Muscle layer of duodenum (tissue), 2 donors: ENCODE results near the gene KCNQ5.

Source experiments
- H3K27ac ChIP-seq: one replicate; pipeline ENCODE4 v1.7.0; 2013; ENCODE audit warnings: mild to moderate bottlenecking, low read length
- H3K27me3 ChIP-seq: one replicate; pipeline ENCODE4 v1.7.0; 2013; ENCODE audit warnings: low read depth, mild to moderate bottlenecking, control low read depth, low read length
- H3K36me3 ChIP-seq, 2 donors: one replicate each; pipeline ENCODE4 v1.7.0; 2013; ENCODE audit warnings: low read length in 2 of 2, control low read depth in 1 of 2, mild to moderate bottlenecking in 1 of 2; ENCODE audit not compliant: insufficient read depth in 2 of 2, control insufficient read depth in 1 of 2
- H3K4me1 ChIP-seq, 2 donors: one replicate each; pipeline ENCODE4 v1.7.0; 2013; ENCODE audit warnings: low read length in 2 of 2, mild to moderate bottlenecking in 2 of 2, control low read depth in 1 of 2, moderate library complexity in 1 of 2; ENCODE audit not compliant: insufficient read depth in 2 of 2, control insufficient read depth in 1 of 2
- H3K4me3 ChIP-seq, 2 donors: one replicate each; pipeline ENCODE4 v1.7.0; 2013; ENCODE audit warnings: low read length in 2 of 2, low read depth in 1 of 2, mild to moderate bottlenecking in 1 of 2
- H3K9me3 ChIP-seq, 2 donors: one replicate each; pipeline ENCODE4 v1.7.0; 2013; ENCODE audit warnings: low read length in 2 of 2, control low read depth in 1 of 2, mild to moderate bottlenecking in 1 of 2; ENCODE audit not compliant: control insufficient read depth in 1 of 2
- donor health status: healthy.

The KCNQ5 gene

DNA sequence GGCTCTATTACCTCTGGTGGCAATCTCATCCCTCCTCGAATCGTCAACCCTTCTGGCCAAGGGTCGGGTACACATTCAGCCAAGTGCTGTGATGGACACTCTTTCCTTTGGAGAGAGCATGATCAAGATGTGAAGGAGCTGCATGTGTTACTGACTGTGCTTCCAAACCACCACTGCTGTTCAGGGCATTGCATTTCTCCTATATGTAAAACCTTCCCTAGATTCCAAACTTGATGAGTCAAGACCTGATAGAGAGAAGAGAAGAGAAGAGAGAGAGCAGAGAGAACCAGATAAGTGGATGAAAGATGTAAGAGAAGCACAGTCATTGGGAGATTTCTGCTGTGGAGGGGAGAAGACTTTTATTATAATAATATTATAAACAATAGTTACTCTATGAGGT is 162.2 kb downstream of the KCNQ5 start:
- Histone ChIP-seq H3K9me3 (no peaks in the 10 kb centered on the region), H3K4me1 (no peaks in the 10 kb centered on the region), H3K36me3 (no peaks in the 10 kb centered on the region), H3K4me3 (no peak overlapping the region), H3K27me3 (no peaks in the 10 kb centered on the region), H3K27ac (no peak overlapping the region)

DNA sequence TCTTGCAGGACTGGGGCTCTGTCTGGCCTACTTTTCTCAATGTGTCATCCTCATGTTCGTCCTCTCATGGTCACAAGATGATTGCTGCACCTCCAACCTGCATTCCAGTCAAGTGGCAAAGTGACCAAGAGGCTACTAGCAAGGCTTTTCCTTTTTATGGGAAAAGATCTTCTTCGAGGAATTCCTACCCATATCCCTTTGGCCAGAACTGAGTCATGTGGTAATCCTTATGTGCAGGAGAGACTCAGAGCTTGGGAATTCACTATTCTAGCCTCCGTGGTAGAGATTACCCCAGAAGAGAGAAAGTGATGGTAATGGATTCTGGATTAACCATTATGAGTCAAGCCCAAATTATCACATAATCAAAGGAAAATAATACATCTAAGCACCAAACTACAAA is 162.7 kb downstream of the KCNQ5 start:
- H3K27ac ChIP-seq: no peak overlapping the region
- no peaks in the 10 kb centered on the region for H3K36me3 ChIP-seq
- no peaks in the 10 kb centered on the region for H3K9me3 ChIP-seq
- no peaks in the 10 kb centered on the region for H3K27me3 ChIP-seq
- no peaks in the 10 kb centered on the region for H3K4me1 ChIP-seq
- H3K4me3 ChIP-seq: no peak overlapping the region

DNA sequence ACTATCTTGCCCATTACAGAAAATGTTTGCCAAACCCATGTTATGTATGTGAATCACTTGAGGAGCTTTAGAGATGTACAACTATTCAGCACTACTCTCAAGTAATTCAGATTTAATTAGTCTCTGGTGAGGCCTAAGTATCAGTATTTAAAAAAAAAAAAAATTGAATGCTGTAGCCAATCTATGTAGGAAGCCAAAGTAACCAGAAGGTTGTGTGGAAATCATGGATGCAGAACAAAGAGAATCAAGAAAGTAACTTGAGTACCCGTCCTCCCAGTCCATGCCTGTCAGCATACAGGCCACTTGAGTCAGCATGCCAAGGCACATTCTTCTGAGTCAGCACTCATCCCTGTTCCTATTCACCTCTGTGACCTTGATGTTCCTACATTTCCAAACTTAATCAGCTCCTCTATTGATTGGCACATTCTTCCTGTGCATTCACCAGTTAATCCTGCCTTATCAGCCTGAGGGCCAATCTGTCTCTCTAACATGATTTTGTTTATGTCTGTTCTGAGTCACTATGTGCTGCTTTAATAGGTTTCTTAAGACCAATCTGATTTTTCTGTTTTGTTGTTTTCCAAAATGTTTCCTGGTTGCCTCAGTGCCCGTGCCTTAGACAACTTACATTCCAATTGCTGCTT is 165.6 kb downstream of the KCNQ5 start:
- H3K27me3 ChIP-seq: no peaks in the 10 kb centered on the region
- no peaks in the 10 kb centered on the region for H3K9me3 ChIP-seq

DNA sequence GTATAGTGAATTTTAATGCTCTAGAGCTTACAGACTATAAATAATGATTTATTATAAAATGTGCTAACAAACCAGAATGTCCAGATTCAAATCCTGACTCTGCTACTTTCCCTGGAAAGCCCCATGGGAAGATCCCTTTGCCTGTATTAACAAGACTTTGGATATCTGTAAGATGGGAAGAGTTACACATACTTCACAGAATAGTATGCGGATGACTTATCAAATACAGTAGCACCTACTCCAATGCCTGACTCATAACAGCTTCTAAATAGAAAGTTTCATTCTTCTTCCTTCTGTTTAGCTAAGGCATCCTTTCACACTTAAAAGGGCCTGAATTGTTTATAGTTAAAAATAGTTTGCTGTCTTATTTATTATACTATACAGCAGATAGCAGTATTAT is 166.3 kb downstream of the KCNQ5 start:
- H3K36me3 ChIP-seq: no peaks in the 10 kb centered on the region
- H3K9me3 ChIP-seq: no peaks in the 10 kb centered on the region
- no peak overlapping the region for H3K27ac ChIP-seq
- no peak overlapping the region for H3K4me3 ChIP-seq
- no peaks in the 10 kb centered on the region for H3K4me1 ChIP-seq
- no peaks in the 10 kb centered on the region for H3K27me3 ChIP-seq

More for the DNA sequence above, 165.6 kb downstream of the KCNQ5 start:
- Histone ChIP-seq H3K4me1 (no peaks in the 10 kb centered on the region), H3K4me3 (no peak overlapping the region), H3K36me3 (no peaks in the 10 kb centered on the region), H3K27ac (no peak overlapping the region)

DNA sequence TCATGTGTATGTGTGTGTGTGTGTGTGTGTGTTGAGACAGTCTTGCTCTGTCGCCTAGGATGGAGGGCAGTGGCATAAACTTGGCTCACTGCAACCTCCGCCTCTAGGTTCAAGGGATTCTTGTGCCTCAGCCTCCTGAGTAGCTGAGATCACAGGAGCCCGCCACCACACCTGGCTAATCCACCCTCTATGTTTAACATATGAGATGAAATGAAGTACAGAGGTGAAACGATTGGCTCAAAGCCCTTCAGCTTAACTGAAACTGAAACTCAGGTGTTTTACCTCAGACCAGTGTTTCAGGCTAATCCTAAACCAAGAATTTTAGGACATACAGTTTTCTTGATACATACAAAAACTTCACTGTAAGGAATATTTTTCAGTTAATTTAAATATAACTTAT is 167.3 kb downstream of the KCNQ5 start:
- no peaks in the 10 kb centered on the region for H3K36me3 ChIP-seq
- no peaks in the 10 kb centered on the region for H3K27me3 ChIP-seq
- H3K9me3 ChIP-seq: no peaks in the 10 kb centered on the region
- no peak overlapping the region for H3K27ac ChIP-seq
- H3K4me3 ChIP-seq: no peak overlapping the region
- H3K4me1 ChIP-seq: no peaks in the 10 kb centered on the region

DNA sequence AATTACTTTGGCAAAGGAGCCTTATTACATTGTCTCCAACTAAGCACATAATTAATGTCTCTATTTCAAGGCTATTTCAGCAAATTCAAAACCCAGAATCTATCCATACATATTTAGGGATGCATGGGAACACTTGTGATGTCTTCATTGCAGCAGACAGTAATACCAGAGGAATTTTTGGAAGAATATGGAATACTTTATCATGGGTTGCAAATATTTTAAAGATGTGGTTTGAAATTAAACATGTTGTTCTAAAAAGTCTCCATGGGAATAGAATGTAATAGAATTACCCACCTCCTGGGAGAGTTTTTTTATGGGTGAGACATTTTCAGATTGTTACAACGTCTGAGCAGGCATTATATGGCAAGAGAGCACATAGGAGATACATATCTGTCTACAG is 170.8 kb downstream of the KCNQ5 start:
- no peaks in the 10 kb centered on the region for H3K27me3 ChIP-seq
- no peaks in the 10 kb centered on the region for H3K36me3 ChIP-seq
- no peak overlapping the region for H3K27ac ChIP-seq
- H3K9me3 ChIP-seq: no peaks in the 10 kb centered on the region
- no peak overlapping the region for H3K4me3 ChIP-seq
- H3K4me1 ChIP-seq: no peaks in the 10 kb centered on the region

DNA sequence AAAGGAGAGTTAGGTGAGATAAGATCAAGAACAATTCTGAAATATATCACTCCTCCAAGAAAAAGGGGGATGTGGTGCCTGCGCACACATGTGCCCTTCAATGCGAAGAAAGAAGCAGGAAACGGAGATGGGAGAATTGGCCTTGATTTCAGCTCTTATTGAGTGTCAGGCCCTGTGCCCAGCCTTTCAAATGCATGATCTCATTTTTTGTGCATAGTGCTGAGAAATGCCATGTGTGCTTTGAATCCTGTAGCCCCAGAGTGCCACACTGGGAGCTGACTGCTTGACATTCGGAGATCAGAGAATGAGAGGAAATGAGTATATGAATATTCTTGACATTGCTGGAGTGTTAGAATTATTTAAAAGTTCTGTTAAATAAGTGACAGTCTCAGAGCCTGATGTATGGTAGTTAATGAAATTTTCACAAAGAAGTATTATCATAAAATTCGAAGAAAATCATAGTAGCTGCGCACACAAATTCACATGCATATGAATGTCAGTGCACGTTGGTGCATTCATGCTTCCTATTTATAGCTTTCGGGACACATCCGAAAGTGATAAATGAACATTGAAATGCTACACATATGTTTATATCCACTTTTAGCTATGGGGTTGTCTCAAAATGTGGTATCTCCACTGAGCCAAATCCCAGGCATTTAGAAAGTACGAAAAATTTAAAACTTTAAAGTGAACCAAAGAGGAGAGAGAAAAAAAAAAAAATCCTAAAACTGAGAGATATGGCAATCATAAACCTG is 172.0 kb downstream of the KCNQ5 start:
- no peak overlapping the region for H3K27ac ChIP-seq

DNA sequence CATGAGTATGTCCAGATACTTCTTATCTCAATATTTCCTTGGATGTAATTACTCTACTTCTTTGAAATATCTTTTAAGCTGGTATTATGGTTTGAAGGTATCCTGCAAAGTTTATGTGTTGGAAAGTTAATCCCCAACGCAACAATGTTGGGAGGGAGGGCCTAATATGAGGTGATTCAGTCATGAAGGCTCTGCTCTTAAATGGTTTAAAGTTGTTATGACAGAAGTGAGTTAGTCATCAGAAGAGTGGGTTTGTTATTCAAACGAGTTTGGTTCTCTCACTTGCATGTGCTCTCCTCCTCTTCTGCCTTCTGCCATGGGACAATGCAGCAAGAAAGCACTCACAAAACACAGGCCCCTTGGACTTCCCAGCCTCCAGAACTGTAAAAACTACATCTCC is 176.3 kb downstream of the KCNQ5 start:
- Histone ChIP-seq H3K4me1 (no peaks in the 10 kb centered on the region), H3K36me3 (no peaks in the 10 kb centered on the region), H3K27me3 (no peaks in the 10 kb centered on the region), H3K27ac (no peak overlapping the region), H3K9me3 (peaks cover 0 to 2% of the 10 kb centered on the region in 2 donors), H3K4me3 (no peak overlapping the region)

More for the DNA sequence above, 172.0 kb downstream of the KCNQ5 start:
- no peak overlapping the region for H3K4me3 ChIP-seq
- H3K27me3 ChIP-seq: no peaks in the 10 kb centered on the region
- peaks cover 0 to 2% of the 10 kb centered on the region in 2 donors for H3K9me3 ChIP-seq
- H3K4me1 ChIP-seq: no peaks in the 10 kb centered on the region
- H3K36me3 ChIP-seq: no peaks in the 10 kb centered on the region

DNA sequence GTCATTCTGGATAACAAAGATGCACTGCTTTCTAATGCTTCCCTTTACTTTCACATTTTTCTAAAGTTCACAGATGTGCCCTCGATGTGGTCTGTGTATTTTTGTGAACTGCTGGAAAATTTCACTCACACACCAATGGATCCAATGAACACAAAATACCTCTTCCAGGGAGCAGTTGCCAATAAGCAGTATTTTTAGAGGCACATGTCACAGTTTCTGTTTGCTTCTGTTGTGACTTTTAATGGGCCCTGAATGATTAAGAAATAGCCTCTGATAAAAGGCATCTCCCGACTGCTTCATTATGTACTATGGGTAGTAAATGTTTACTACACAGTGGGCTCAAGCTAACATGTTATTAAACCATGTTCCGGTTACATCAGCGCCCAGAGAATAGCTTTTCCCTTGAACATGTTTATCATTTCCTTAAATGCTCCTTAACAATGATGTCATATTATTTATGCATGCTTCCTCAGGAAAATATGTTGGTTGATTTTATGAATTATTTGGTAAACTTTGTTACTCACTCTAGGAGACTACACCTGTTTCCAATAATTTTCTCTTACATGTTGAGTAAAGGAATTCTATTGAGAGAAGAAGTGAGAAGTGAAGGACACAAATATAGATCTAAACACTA is 188.0 kb downstream of the KCNQ5 start:
- Histone ChIP-seq H3K27ac (no peak overlapping the region), H3K4me1 (no peaks in the 10 kb centered on the region), H3K9me3 (no peaks in the 10 kb centered on the region), H3K4me3 (no peak overlapping the region), H3K27me3 (no peaks in the 10 kb centered on the region), H3K36me3 (no peaks in the 10 kb centered on the region)

DNA sequence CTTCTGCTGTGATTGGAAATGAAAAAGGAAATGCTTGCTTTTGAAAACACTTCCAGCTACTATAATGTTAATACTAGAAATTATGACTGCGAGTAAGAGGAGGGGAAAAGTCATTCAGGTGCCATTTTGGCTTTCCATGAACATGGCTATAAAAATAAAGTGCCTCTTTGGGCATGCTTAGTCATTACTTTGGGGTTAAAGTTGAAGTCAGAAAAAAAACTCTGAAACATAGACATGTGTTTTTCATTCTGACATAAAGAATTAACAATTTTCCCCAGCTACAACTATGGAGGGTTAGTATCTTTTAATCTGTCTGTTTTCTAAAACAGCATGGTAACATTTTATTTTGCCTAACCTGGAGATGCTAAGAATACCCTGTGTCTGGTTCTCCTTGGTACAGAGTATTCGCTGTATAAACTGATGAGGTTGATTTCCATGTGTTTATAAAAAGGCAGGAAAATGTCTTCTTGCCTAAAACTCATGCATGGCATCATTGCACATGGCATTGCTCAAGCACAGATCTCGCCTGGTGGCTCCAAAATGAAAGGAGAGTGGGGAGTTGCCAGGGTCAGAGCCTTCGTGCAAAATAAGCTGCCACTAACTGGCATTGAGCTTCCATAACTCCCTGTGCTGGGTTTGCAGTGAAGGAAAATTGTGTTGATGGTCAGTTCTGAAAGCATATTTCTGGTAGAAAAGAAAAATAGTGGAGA is 188.9 kb downstream of the KCNQ5 start:
- H3K9me3 ChIP-seq: no peaks in the 10 kb centered on the region
- no peak overlapping the region for H3K27ac ChIP-seq
- no peak overlapping the region for H3K4me3 ChIP-seq
- H3K36me3 ChIP-seq: no peaks in the 10 kb centered on the region
- H3K27me3 ChIP-seq: no peaks in the 10 kb centered on the region
- H3K4me1 ChIP-seq: no peaks in the 10 kb centered on the region

DNA sequence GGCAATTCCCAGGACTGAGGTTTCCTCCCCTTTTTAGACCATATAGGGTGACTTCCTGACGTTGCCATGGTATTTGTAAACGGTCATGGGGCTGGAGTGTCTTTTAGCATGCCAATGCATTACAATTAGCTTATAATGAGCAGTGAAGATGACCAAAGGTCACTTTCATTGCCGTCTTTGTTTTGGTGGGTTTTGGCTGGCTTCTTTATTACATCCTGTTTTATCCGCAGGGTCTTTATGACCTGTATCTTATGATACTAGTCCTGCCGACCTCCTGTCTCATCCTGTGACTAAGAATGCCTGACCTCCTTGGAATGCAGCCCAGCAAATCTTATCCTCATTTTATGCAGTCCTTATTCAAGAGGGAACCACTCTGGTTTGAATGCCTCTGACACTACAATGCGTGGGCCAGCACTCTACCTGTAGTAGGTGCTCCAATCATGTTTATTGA is 190.1 kb downstream of the KCNQ5 start:
- Histone ChIP-seq H3K9me3 (no peaks in the 10 kb centered on the region), H3K27ac (no peak overlapping the region), H3K36me3 (no peaks in the 10 kb centered on the region), H3K4me3 (no peak overlapping the region), H3K4me1 (no peaks in the 10 kb centered on the region), H3K27me3 (no peaks in the 10 kb centered on the region)
